GM10847 (cell line): ENCODE measurements around the gene NFATC2.

Source experiments
- POLR2A ChIP-seq: IDR thresholded peaks from 2 replicates; pipeline ENCODE4 v1.6.1; 2011; ENCODE audit not compliant: insufficient read length; ENCODE audit errors: extremely low read depth

The NFATC2 gene

DNA sequence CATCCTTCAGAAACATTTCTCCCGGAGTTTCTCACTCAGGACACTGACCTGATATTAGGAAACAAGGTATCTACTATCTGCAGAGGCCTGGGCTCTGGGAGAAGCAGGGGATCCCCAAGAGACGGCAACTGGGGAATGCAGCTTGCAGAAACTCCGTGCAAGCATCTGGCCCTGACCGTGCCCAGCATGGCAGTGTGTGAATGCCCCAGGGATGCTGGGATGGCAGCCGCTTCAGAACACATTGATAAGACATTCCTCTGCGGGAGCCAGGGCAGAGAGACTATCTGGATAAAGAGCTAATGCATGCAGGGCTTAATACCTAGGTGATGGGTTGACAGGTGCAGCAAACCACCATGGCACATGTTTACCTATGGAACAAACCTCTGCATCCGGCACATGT is 55.4 kb downstream of the NFATC2 start:
- TF ChIP-seq POLR2A, result no peak

DNA sequence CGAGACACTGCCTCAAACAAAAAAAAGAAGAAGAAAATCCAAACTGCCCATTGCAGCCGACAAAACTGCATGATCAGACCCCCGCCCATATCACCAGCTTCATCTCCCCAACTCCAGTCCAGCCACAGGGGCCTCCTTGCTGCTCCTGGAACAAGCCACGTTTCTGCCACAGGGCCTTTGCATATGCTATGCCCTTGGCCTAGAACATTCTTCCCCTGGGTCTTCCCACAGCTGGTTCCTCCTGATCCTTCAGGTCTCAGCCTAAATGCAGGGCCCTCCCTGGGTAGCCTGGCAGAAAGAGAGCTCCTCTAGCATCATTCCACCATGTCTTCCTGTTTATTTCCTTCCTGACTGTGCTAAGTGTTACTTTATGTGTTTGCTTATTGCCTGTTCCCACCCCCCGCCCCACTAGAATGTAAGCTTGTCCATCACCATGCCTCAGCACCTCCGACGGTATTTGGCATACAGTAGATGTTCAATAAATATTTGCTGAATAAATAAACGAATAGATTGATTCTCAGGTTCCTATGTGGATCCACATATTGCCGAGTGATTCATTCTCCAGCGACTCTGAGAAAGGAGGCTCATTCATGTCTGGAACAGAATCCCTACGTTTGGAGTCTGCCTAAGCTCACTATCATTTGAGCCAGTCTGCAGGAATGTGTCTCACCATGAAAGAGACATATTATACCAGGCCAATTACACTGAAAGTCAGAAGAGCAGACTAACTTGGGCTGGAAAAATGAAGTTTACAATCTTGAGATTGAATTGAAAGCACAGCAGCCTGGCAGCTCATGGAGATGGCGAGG is 56.1 kb downstream of the NFATC2 start:
- no peak for TF ChIP-seq POLR2A

GRCh38 chr20:51484831-51485230 is 57.7 kb downstream of the NFATC2 start:
- no peak for TF ChIP-seq POLR2A

- TF ChIP-seq POLR2A, result no peak
These were observed 58.2 kb downstream of the NFATC2 start for GRCh38 chr20:51484141-51484815.

DNA sequence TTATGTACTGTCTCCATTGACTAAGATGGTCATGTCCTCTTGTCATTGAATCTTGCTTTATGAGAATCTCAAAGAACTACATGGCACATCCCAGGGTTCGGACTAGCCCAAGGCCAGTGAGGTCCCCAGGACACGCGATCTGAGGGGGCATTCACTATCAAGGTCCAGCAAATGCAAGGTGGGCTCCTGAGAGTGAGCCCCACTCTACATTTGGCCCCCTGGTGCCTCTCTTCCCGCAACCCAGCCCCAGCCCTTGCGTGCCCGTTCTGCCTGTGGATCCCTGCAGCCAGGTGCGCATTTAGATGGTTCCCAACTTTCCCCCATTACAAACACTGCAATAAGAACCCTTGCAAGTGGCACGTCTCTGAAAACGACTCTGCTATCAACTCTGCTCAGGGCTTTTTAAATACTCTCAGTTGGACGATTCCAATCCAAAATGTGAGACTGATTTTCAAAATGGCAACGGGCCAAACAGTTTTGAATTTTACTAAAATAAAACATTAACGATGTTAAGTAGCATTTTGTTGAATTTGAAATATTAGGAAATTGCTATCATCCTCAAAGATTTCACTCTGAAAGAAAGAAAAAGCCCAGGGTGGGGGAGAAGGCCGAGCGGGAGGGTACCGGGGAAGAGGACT is 59.6 kb downstream of the NFATC2 start:
- TF ChIP-seq POLR2A, result no peak

GRCh38 chr20:51481341-51481914 is 61.1 kb downstream of the NFATC2 start:
- no peak for TF ChIP-seq POLR2A

DNA sequence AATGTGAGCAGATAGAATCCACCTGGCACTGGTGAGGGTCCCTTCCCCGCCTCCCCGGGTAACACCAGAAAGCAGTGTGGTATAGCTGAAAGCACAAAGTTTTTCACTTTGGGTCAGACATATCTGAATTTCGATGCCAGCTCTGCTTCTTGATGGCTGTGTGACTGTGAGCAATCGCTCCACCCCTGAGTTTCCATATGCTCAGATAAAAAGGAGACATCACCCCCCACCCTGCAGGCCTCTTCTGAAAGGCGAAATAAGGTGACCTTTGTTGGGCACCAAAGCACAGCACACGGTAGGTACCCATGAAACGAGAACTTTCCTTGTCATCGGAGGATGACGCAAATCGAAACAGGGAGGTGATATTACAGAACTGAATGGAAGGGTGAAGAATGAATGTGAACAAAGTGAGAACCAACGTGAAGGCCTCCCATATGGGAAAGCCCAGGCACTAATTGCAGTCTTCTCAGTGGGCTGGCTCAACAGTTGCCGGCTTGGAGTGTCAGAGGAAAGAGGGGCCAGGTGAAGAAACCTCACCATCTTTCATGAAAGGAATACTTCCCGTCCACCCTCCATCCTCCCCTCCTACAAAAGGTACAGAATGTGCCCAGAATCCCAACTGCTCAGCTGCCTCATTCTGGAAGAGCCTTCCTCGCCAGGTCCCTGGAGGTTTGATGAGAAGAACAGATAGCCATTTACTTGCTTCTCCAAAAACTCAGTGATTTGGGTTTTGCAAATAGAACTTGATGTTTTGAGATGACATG is 61.8 kb downstream of the NFATC2 start:
- TF ChIP-seq POLR2A, result no peak

- no peak for TF ChIP-seq POLR2A
These were observed 68.7 kb downstream of the NFATC2 start for GRCh38 chr20:51473771-51474170.

DNA sequence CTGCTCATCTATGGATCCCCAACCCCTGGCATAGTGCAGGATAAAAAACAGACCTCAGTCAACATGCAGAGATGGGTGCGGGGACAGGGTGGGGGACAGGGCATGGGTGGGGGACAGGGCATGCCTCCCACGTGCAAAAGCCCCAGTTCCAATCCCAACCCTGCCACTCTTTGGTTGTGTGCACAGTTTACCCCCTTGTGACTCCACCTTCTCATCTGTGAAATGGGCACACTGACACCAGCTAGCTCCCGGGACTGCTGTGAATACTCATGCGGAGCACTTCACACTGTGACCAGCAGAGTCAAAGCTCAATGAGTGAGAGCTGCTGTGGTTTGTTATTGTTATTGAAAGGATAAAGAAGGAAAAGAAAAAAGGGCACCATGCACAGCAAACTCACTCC is 69.3 kb downstream of the NFATC2 start:
- TF ChIP-seq POLR2A, result no peak

GRCh38 chr20:51470907-51471411 is 71.6 kb downstream of the NFATC2 start:
- no peak for TF ChIP-seq POLR2A

DNA sequence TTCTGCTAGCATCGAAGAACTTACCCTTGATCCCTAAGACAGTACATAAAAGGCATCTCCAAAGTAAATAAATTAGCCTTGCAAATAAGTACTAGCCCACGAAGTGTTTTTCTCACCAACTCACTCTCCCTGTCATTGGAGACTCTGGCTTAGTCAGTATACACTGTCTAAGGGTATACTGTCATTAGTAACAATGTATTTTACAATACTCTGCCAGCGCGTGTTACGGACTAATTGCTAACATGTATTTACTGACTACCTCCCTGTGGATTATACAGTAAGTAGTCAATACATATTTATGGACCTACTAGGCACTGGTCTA is 72.1 kb downstream of the NFATC2 start:
- no peak for TF ChIP-seq POLR2A

DNA sequence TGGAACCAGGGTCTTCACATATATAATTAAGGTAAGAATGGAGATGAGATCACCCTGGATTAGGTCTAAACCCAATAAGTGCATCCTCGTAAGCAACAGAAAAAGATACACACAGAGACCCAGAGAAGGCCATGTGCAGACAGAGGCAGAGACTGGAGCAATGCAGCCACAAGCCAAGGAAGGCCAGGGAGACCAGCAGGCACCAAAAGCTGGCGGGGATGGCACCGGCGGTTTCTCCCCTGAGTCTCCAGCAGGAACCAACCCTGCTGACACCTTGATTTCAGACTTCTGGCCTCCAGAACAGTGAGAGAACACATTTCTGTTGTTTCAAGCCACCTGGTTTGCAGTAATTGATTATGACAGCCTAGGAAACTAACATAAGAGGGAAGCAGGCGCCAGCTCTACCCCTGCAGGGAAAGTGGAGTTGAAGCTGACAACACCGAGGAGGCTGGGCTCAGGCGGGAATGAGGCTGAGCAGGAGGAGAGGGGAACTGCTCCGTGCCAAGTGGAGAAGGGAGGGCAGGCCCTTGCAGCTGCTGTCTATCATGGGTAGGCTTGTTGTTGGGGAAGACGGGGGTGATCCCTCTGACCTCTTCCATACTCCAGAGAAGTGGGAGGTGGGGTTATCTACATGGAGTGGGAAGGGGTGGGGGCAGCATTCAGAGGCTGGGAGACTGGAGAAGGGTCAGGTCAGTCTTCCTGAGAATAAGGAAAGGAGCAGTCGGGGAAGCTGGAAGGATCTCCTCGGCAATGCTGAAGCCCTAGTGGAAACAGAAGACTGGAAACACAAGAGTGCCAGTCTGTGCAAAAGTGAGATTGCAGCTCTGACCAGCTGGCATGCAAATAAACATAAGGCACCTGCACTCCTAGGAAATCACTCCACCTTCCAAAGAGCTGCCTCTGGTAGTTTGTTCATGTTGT is 72.7 kb downstream of the NFATC2 start:
- no peak for TF ChIP-seq POLR2A

DNA sequence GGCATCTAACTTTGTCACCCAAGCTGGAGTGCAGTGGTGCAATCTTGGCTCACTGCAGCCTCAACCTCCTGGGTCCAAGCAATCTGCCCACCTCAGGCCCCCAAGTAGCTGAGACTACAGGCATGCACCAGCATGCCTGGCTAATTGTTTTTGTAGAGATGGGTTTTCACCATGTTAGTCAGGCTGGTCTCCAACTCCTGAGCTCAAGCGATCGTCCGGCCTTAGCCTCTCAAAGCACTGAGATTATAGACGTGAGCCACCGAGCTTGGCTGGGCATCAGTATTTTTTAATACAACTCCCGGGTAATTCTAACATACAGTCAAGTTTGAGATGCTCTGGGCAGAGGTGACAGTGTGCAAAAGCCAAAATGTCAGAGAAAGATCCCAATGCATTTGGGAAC is 73.5 kb downstream of the NFATC2 start:
- no peak for TF ChIP-seq POLR2A

- no peak for TF ChIP-seq POLR2A
These were observed 73.9 kb downstream of the NFATC2 start for GRCh38 chr20:51468636-51469035.
